ENCODE results near the gene LACRT. TPM values are rescaled to one million over a fixed set of nuclear protein-coding genes. Genes with fewer than 3 reads are reported as not detected.

Gene LACRT
- total and polyA plus RNA-seq, 9 of the 15 experiments (the other 6 are each of a cell fraction or from before 2014, with no cell fraction given), result not detected

DNA sequence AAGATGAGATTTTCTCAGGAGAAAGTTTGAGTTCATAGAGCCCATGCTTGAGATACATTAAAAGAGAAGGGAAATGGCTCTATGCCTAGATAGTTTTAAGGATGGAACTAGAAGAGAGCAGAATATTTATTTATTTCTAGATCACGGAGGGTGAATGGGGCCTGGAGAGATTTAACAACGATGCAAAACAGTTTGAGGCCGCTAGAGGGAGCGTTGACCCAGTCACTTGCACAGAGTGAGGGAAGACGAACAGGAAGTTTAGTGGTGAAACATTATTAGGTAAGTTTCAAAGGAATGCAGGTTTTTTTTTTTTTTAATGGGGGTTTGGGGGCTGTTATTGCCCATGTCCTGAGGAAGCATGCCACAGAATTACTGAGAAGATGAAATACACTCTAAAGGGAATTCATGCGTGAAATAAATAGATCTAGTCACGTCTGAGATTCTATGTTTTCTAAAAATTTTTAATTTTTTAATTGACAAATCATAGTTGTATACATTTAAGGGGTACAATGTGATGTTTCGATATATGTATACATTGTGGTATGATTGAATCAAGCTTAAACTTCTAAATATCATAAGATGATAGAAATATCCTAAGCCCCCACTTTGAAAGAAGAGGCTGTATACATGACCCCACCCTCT, 31.4 kb downstream of the LACRT start (continued):
- TF ChIP-seq, protein P1, sequence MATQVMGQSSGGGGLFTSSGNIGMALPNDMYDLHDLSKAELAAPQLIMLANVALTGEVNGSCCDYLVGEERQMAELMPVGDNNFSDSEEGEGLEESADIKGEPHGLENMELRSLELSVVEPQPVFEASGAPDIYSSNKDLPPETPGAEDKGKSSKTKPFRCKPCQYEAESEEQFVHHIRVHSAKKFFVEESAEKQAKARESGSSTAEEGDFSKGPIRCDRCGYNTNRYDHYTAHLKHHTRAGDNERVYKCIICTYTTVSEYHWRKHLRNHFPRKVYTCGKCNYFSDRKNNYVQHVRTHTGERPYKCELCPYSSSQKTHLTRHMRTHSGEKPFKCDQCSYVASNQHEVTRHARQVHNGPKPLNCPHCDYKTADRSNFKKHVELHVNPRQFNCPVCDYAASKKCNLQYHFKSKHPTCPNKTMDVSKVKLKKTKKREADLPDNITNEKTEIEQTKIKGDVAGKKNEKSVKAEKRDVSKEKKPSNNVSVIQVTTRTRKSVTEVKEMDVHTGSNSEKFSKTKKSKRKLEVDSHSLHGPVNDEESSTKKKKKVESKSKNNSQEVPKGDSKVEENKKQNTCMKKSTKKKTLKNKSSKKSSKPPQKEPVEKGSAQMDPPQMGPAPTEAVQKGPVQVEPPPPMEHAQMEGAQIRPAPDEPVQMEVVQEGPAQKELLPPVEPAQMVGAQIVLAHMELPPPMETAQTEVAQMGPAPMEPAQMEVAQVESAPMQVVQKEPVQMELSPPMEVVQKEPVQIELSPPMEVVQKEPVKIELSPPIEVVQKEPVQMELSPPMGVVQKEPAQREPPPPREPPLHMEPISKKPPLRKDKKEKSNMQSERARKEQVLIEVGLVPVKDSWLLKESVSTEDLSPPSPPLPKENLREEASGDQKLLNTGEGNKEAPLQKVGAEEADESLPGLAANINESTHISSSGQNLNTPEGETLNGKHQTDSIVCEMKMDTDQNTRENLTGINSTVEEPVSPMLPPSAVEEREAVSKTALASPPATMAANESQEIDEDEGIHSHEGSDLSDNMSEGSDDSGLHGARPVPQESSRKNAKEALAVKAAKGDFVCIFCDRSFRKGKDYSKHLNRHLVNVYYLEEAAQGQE (IDR thresholded peaks at IDR 0.05; ENCODE audit: borderline replicate concordance), result no peak
- TF ChIP-seq, protein P1 (CRISPR knock-in tag; IDR thresholded peaks at IDR 0.05; ENCODE audit: low read depth), result no peak
- no peak for TF ChIP-seq GTF2E2 (tag; IDR thresholded peaks at IDR 0.05)
- TF ChIP-seq TSC22D4 (tag; IDR thresholded peaks at IDR 0.05), result no peak

All from K562 (cell line).